Osteoblast (primary cell): Measurements from ENCODE around the gene ZNF330. TPM values are rescaled to one million over a fixed set of nuclear protein-coding genes. Genes with fewer than 3 reads are reported as not detected.
A peak's percentile ranks its signal among the peaks of the same experiment; 100 is the strongest.

ENCODE experiments used
- DNase-seq: peaks from one replicate; pipeline ENCODE4 v3.0.0; 2011; ENCODE audit warnings: low spot score, mixed read lengths; ENCODE audit not compliant: insufficient read length; ENCODE audit errors: missing footprints
- H2AFZ ChIP-seq: 2 replicates; pipeline ENCODE4 v1.6.0; 2011; ENCODE audit warnings: mild to moderate bottlenecking, low read length
- H3K27ac ChIP-seq: 2 replicates; pipeline ENCODE4 v1.5.1; 2011; ENCODE audit warnings: mild to moderate bottlenecking, low read depth, low read length, moderate library complexity
- H3K27me3 ChIP-seq: 2 replicates; pipeline ENCODE4 v1.6.0; 2012; ENCODE audit warnings: mild to moderate bottlenecking, control low read depth, inconsistent platforms, low read length, moderate library complexity; ENCODE audit not compliant: insufficient read depth
- H3K36me3 ChIP-seq: 2 replicates; pipeline ENCODE4 v1.5.1; 2011; ENCODE audit warnings: mild to moderate bottlenecking, low read length, control low read depth, moderate library complexity; ENCODE audit not compliant: insufficient read depth
- H3K4me1 ChIP-seq: 2 replicates; pipeline ENCODE4 v1.5.1; 2011; ENCODE audit warnings: mild to moderate bottlenecking, low read length, control low read depth, moderate library complexity; ENCODE audit not compliant: insufficient read depth
- H3K4me2 ChIP-seq: 2 replicates; pipeline ENCODE4 v1.6.0; 2011; ENCODE audit warnings: mild to moderate bottlenecking, low read length; ENCODE audit not compliant: insufficient read depth
- H3K4me3 ChIP-seq: fragments of 200-600 bp; sonication (generic); 3 replicates; pipeline ENCODE4 v1.5.1; 2012; ENCODE audit warnings: mild to moderate bottlenecking, low read length, inconsistent platforms; ENCODE audit not compliant: insufficient read depth
- H3K79me2 ChIP-seq: 2 replicates; pipeline ENCODE4 v1.6.0; 2012; ENCODE audit warnings: mild to moderate bottlenecking, low read length, control low read depth, inconsistent platforms; ENCODE audit not compliant: insufficient read depth
- H3K9me3 ChIP-seq: 2 replicates; pipeline ENCODE4 v1.5.1; 2011; ENCODE audit warnings: low read depth, low read length, control low read depth
- H4K20me1 ChIP-seq: 2 replicates; pipeline ENCODE4 v1.6.0; 2012; ENCODE audit warnings: mild to moderate bottlenecking, low read length, control low read depth; ENCODE audit not compliant: insufficient read depth
- total RNA-seq: library from RNA; depleted of rRNA; stranded (reverse); fragments of >200 nt; gene quantifications from 2 replicates; pipeline ENCODE4 v1.2.3, GENCODE V29; 2012
- TF ChIP-seq, protein P1 (sequence below): IDR thresholded peaks from 2 replicates; pipeline ENCODE4 v1.5.1; 2011; ENCODE audit warnings: mild to moderate bottlenecking, low read depth, low read length, moderate library complexity; ENCODE audit errors: extremely low read depth

The ZNF330 gene
- total RNA-seq, 1 donor = 33.7 TPM

DNA sequence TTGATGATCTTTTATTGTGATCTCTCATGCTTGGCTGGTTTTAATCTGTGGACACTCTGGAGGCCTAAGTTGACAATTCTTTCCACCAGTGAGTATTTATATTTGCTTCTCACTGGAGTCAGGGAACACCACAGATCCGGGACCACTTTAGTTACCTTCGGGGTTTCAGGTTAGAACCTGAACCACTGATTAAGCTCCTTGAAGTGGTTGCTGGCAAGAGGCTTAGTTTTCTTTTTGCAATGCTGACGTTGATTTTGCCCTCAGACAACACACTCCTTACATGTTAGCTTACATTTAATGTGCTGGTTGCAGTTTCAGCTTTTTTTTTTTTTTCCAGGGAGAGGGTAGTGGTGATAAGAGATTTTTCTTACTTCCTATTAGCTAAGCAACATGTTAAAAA, 10.5 kb upstream of the ZNF330 start:
- DNase-seq = no peak
- H3K4me3 ChIP-seq = no peak overlapping the region
- H2AFZ ChIP-seq = no peak overlapping the region
- no peaks in the 10 kb centered on the region for H3K9me3 ChIP-seq
- H4K20me1 ChIP-seq = no peaks in the 10 kb centered on the region
- H3K4me2 ChIP-seq = no peak overlapping the region
- no peak overlapping the region for H3K27ac ChIP-seq
- no peaks in the 10 kb centered on the region for H3K36me3 ChIP-seq
- TF ChIP-seq, protein P1, sequence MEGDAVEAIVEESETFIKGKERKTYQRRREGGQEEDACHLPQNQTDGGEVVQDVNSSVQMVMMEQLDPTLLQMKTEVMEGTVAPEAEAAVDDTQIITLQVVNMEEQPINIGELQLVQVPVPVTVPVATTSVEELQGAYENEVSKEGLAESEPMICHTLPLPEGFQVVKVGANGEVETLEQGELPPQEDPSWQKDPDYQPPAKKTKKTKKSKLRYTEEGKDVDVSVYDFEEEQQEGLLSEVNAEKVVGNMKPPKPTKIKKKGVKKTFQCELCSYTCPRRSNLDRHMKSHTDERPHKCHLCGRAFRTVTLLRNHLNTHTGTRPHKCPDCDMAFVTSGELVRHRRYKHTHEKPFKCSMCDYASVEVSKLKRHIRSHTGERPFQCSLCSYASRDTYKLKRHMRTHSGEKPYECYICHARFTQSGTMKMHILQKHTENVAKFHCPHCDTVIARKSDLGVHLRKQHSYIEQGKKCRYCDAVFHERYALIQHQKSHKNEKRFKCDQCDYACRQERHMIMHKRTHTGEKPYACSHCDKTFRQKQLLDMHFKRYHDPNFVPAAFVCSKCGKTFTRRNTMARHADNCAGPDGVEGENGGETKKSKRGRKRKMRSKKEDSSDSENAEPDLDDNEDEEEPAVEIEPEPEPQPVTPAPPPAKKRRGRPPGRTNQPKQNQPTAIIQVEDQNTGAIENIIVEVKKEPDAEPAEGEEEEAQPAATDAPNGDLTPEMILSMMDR = no peak
- no peaks in the 10 kb centered on the region for H3K4me1 ChIP-seq
- H3K27me3 ChIP-seq = peaks cover 12% of the 10 kb centered on the region
- H3K79me2 ChIP-seq = no peaks in the 10 kb centered on the region

- H3K79me2 ChIP-seq = no peaks in the 10 kb centered on the region
- TF ChIP-seq, protein P1 = no peak
- no peak overlapping the region for H3K4me3 ChIP-seq
- H3K4me2 ChIP-seq = no peak overlapping the region
- peaks cover 4% of the 10 kb centered on the region for H3K27me3 ChIP-seq
- DNase-seq = no peak
- no peak overlapping the region for H2AFZ ChIP-seq
- H3K27ac ChIP-seq = no peak overlapping the region
- H4K20me1 ChIP-seq = no peaks in the 10 kb centered on the region
- no peaks in the 10 kb centered on the region for H3K36me3 ChIP-seq
- H3K9me3 ChIP-seq = no peaks in the 10 kb centered on the region
- no peaks in the 10 kb centered on the region for H3K4me1 ChIP-seq
These were observed 7.1 kb upstream of the ZNF330 start for GRCh38 chr4:141213550-141213991.

- no peaks in the 10 kb centered on the region for H4K20me1 ChIP-seq
- no peak overlapping the region for H3K4me2 ChIP-seq
- no peak overlapping the region for H2AFZ ChIP-seq
- H3K4me3 ChIP-seq = no peak overlapping the region
- peak; percentile 61 for DNase-seq
- no peaks in the 10 kb centered on the region for H3K4me1 ChIP-seq
- TF ChIP-seq, protein P1 = no peak
- no peak overlapping the region for H3K27ac ChIP-seq
- H3K79me2 ChIP-seq = no peaks in the 10 kb centered on the region
- no peaks in the 10 kb centered on the region for H3K36me3 ChIP-seq
- no peaks in the 10 kb centered on the region for H3K9me3 ChIP-seq
- H3K27me3 ChIP-seq = peaks cover 4% of the 10 kb centered on the region
These were observed 5.7 kb upstream of the ZNF330 start for GRCh38 chr4:141215030-141215429.

DNA sequence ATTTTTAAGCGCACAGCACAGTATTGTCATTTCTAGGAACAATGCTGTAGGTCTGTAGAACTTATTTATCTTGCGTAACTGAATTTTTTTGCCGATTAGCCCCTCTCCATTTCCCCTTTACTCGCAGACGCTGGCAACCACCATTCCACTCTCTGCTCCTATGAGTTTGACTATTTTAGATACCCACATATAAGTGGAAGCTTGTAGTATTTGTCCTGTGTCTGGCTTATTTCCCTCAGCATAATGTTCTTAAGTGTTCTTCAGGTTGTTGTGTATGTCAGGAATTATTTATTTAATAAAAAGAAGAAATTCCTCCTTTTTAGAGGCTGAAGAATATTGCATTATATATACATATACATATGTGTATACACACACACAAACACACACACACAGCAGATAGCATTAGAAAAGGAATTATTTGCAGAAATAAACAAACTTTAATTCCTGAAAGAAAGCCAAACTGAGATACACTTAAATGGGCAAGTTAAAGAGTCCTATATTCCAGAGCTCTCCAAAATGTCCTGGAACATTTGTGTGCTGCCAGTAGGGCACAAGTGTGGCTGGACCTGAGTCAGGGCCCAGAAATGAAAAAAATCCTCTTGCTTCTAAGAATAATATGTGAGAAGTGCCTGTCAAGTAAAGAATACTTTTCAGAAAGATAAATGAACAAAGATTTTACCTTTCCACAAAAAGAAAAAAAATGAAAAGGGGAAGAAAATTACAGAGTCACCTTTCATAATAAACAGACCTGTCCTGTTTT, 4.5 kb upstream of the ZNF330 start:
- Histone ChIP-seq H3K4me1 (peaks cover 4% of the 10 kb centered on the region), H3K4me3 (no peak overlapping the region), H3K27me3 (peaks cover 4% of the 10 kb centered on the region), H3K4me2 (no peak overlapping the region), H3K79me2 (peaks cover 5% of the 10 kb centered on the region), H2AFZ (no peak overlapping the region), H3K9me3 (no peaks in the 10 kb centered on the region), H3K27ac (no peak overlapping the region), H4K20me1 (no peaks in the 10 kb centered on the region), H3K36me3 (no peaks in the 10 kb centered on the region)
- TF ChIP-seq, protein P1 = no peak
- DNase-seq = no peak
